GM12878 (cell line): ENCODE data around the gene DAAM1. TPM values are rescaled to one million over a fixed set of nuclear protein-coding genes. Genes with fewer than 3 reads are reported as not detected.

Experiments
- ATAC-seq: fragments of 200-7000 bp; cut with Tn5 transposase; 3 replicates; pipeline ENCODE4 v1.9.1; 2020; ENCODE audit warnings: mild to moderate bottlenecking, moderate library complexity
- BruUV-seq: library from RNA; stranded (reverse); fragments of 400-500 nt; replicated peaks from 2 replicates; lab custom pipeline; 2021; lab: Mats Ljungman, UMichigan
- CTCF ChIA-PET: fragments of 300-600 bp; sonication (Branson Sonifier 250); formaldehyde crosslinking; extraction: SDS; loops from one replicate; lab custom pipeline; 2021; ENCODE audit warnings: inconsistent platforms; lab: Yijun Ruan, JAX
- POLR2A ChIA-PET: fragments of 350-600 bp; formaldehyde crosslinking; extraction: SDS; loops from one replicate; lab custom pipeline; 2021; ENCODE audit warnings: inconsistent platforms; lab: Charles Lee
- RAD21 ChIA-PET: fragments of 300-600 bp; sonication (Branson Sonifier 250); formaldehyde crosslinking; loops from one replicate; lab custom pipeline; 2023; ENCODE audit warnings: antibody characterized with exemption; ENCODE audit not compliant: unreplicated experiment; lab: Charles Lee
- SMC1A ChIA-PET: fragments of 300-600 bp; sonication (Branson Sonifier 250); formaldehyde crosslinking; loops from one replicate; lab custom pipeline; 2023; ENCODE audit not compliant: unreplicated experiment, uncharacterized antibody; lab: Charles Lee
- DNase-seq: peaks from one replicate; pipeline ENCODE4 v3.0.0-alpha.2; 2011; ENCODE audit warnings: low read depth, low spot score
- FAIRE-seq: peaks from 3 replicates; lab custom pipeline; 2011; peaks lifted over from hg19 to GRCh38; lab: Jason Lieb, UNC
- H2AFZ ChIP-seq: 2 replicates; pipeline ENCODE4 v1.6.0; 2011; ENCODE audit warnings: low read depth, low read length, control low read depth; ENCODE audit not compliant: control insufficient read depth
- H3K27ac ChIP-seq: 2 replicates; pipeline ENCODE4 v1.5.1; 2011; ENCODE audit warnings: control low read depth; ENCODE audit not compliant: control insufficient read depth, insufficient read depth
- H3K27me3 ChIP-seq, 2 experiments: replicated peaks in 1 of 2; 2 replicates each; pipeline versions ENCODE4 v1.6.0 to v1.6.1; 2011; ENCODE audit warnings: low read length in 1 of 2; ENCODE audit not compliant: control insufficient read depth in 2 of 2, insufficient read depth in 2 of 2
- H3K36me3 ChIP-seq, 2 experiments: 2 replicates each; pipeline ENCODE4 v1.5.1; 2011; ENCODE audit warnings: low read length in 1 of 2; ENCODE audit not compliant: control insufficient read depth in 2 of 2, insufficient read depth in 2 of 2
- H3K4me1 ChIP-seq: 2 replicates; pipeline ENCODE4 v1.6.1; 2011; ENCODE audit warnings: mild to moderate bottlenecking, low read length, moderate library complexity, mixed read lengths; ENCODE audit not compliant: control insufficient read depth, insufficient read depth
- H3K4me2 ChIP-seq: 2 replicates; pipeline ENCODE4 v1.6.0; 2011; ENCODE audit warnings: control low read depth; ENCODE audit not compliant: control insufficient read depth, insufficient read depth
- H3K4me3 ChIP-seq: fragments of 200-600 bp; sonication (generic); 2 replicates; pipeline ENCODE4 v1.5.1; 2016
- H3K79me2 ChIP-seq: 2 replicates; pipeline ENCODE4 v1.6.0; 2011; ENCODE audit warnings: low read length; ENCODE audit not compliant: control insufficient read depth, insufficient read depth
- H3K9ac ChIP-seq: 2 replicates; pipeline ENCODE4 v1.8.0; 2011; ENCODE audit warnings: low read length, control low read depth, mixed read lengths; ENCODE audit not compliant: control insufficient read depth, insufficient read depth
- H3K9me3 ChIP-seq: replicated peaks from 3 replicates; pipeline ENCODE4 v1.5.1; 2011; ENCODE audit warnings: mild to moderate bottlenecking, low read length; ENCODE audit not compliant: control insufficient read depth, insufficient read depth
- H4K20me1 ChIP-seq: 2 replicates; pipeline ENCODE4 v1.6.0; 2011; ENCODE audit not compliant: control insufficient read depth, insufficient read depth
- BCL11A ChIP-seq: IDR thresholded peaks from 2 replicates; pipeline ENCODE4 v1.6.1; 2011; ENCODE audit warnings: low read depth, low read length
- BMI1 ChIP-seq: fragments of 450-650 bp; IDR thresholded peaks from 2 replicates; pipeline ENCODE4 v1.6.1; 2016; ENCODE audit warnings: mild to moderate bottlenecking, moderate library complexity, borderline replicate concordance
- CHD2 ChIP-seq: IDR thresholded peaks from 2 replicates; pipeline ENCODE4 v1.6.1; 2011; ENCODE audit warnings: low read depth, low read length, improper control_type of control experiment, borderline replicate concordance
- NFIC ChIP-seq: IDR thresholded peaks from 2 replicates; pipeline ENCODE4 v1.6.1; 2012; ENCODE audit warnings: low read depth, mild to moderate bottlenecking, inconsistent platforms, low read length, moderate library complexity
- NR2C2 ChIP-seq: IDR thresholded peaks from 2 replicates; pipeline ENCODE4 v1.6.1; 2011; ENCODE audit warnings: borderline replicate concordance, low read depth; ENCODE audit not compliant: control insufficient read depth, insufficient read length
- RAD21 ChIP-seq: IDR thresholded peaks from 2 replicates; pipeline ENCODE4 v1.6.1; 2011; ENCODE audit warnings: mild to moderate bottlenecking, low read depth, low read length, moderate library complexity; ENCODE audit not compliant: insufficient read depth
- RCOR1 ChIP-seq: conservative IDR thresholded peaks from 2 replicates; pipeline ENCODE4 v1.6.1; 2012; ENCODE audit warnings: low read depth, low read length, improper control_type of control experiment
- SPI1 ChIP-seq: IDR thresholded peaks from 2 replicates; pipeline ENCODE4 v1.6.1; 2011; ENCODE audit warnings: low read depth, mild to moderate bottlenecking, low read length, moderate library complexity, borderline replicate concordance; ENCODE audit not compliant: insufficient read depth
- ZNF207 ChIP-seq: fragments of 450-650 bp; IDR thresholded peaks from 2 replicates; pipeline ENCODE4 v1.6.1; 2014; ENCODE audit warnings: antibody characterized with exemption, mild to moderate bottlenecking, borderline replicate concordance
- WGBS: methylation state at CpG from one replicate; pipeline ENCODE4 v1.1.6; 2016; ENCODE audit warnings: low lambda C conversion rate; ENCODE audit not compliant: insufficient replicate concordance, insufficient coverage; ENCODE audit errors: missing lambda C conversion rate; 5-methylcytosine and 5-hydroxymethylcytosine counted together
- in situ Hi-C: fragments of 300-500 bp; cut with MboI; formaldehyde crosslinking; loops from 9 replicates; pipeline ENCODE4 v1.14.3; 2018; ENCODE audit warnings: mixed read lengths
- intact Hi-C: fragments of 100-400 bp; cut with micrococcal nuclease; formaldehyde crosslinking; loops from one replicate; pipeline ENCODE4 v1.14.2; 2022; ENCODE audit not compliant: unreplicated experiment
- polyA plus RNA-seq, 11 experiments: library from polyadenylated mRNA; depleted of rRNA in 4 of 11; unstranded in 6 of 11; stranded (reverse) in 5 of 11; fragments of >200 nt; fragmentation: Nextera tagmentation in 4 of 11; fragmentation: Illumina TruSeq in 1 of 11; extraction: Ambion mirVana in 4 of 11; extraction: Trizol in 1 of 11; gene quantifications; 1 replicate in 1 of 11; 2 replicates in 10 of 11; pipeline versions ENCODE4 v1.2.1 to v1.2.3, GENCODE V29; 2011 to 2016; ENCODE audit warnings: inconsistent platforms in 2 of 11, missing spikeins in 2 of 11, low read depth in 1 of 11
- total RNA-seq, 4 experiments: library from RNA; depleted of rRNA in 3 of 4; stranded (reverse); fragments of >200 nt in 3 of 4; fragmentation: Illumina TruSeq in 1 of 4; extraction: Trizol in 1 of 4; gene quantifications; 2 replicates each; pipeline versions ENCODE4 v1.2.1 to v1.2.3, GENCODE V29; 2013 to 2021
- TF ChIP-seq, protein P1 (sequence below): IDR thresholded peaks from 2 replicates; pipeline ENCODE4 v1.6.1; 2012; ENCODE audit warnings: mild to moderate bottlenecking, low read depth, low read length
- TF ChIP-seq, protein P2 (sequence below): fragments of 150-350 bp; IDR thresholded peaks from 2 replicates; pipeline ENCODE4 v1.6.1; 2016; ENCODE audit warnings: low read depth, low read length

Gene DAAM1
- total and polyA plus RNA-seq, 10 of the 15 experiments (the other 5 are each of a cell fraction or from before 2014, with no cell fraction given) = 13.8 to 32.4 (median 24.2) TPM

GRCh38 chr14:59356767-59357166 lies 168.3 kb downstream of the DAAM1 start:
- no peaks in the 10 kb centered on the region for H3K79me2 ChIP-seq
- no peaks in the 10 kb centered on the region for H3K27me3 ChIP-seq
- SMC1A ChIA-PET = no interaction called here
- ATAC-seq (peak; percentile 66), FAIRE-seq (peak; percentile 23), DNase-seq (peak; percentile 57)
- BruUV-seq = no TSS peak
- H2AFZ ChIP-seq = no peak overlapping the region
- peaks cover 50% of the 10 kb centered on the region for H3K4me1 ChIP-seq
- intact Hi-C loops (no loop called here), in situ Hi-C loops (no loop called here)
- TF ChIP-seq, protein P1, sequence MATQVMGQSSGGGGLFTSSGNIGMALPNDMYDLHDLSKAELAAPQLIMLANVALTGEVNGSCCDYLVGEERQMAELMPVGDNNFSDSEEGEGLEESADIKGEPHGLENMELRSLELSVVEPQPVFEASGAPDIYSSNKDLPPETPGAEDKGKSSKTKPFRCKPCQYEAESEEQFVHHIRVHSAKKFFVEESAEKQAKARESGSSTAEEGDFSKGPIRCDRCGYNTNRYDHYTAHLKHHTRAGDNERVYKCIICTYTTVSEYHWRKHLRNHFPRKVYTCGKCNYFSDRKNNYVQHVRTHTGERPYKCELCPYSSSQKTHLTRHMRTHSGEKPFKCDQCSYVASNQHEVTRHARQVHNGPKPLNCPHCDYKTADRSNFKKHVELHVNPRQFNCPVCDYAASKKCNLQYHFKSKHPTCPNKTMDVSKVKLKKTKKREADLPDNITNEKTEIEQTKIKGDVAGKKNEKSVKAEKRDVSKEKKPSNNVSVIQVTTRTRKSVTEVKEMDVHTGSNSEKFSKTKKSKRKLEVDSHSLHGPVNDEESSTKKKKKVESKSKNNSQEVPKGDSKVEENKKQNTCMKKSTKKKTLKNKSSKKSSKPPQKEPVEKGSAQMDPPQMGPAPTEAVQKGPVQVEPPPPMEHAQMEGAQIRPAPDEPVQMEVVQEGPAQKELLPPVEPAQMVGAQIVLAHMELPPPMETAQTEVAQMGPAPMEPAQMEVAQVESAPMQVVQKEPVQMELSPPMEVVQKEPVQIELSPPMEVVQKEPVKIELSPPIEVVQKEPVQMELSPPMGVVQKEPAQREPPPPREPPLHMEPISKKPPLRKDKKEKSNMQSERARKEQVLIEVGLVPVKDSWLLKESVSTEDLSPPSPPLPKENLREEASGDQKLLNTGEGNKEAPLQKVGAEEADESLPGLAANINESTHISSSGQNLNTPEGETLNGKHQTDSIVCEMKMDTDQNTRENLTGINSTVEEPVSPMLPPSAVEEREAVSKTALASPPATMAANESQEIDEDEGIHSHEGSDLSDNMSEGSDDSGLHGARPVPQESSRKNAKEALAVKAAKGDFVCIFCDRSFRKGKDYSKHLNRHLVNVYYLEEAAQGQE = no peak
- TF ChIP-seq RCOR1 = no peak
- TF ChIP-seq ZNF207 = no peak
- TF ChIP-seq SPI1 = 0 out of 2 replicates have a peak, but pooled peaks have one; percentile 23
- no peak for TF ChIP-seq BCL11A
- TF ChIP-seq CHD2 = no peak
- TF ChIP-seq NFIC = peak; percentile 35; the same call in 1 of the 2 replicates
- no peak for TF ChIP-seq BMI1
- no peak for TF ChIP-seq NR2C2
- TF ChIP-seq, protein P2, sequence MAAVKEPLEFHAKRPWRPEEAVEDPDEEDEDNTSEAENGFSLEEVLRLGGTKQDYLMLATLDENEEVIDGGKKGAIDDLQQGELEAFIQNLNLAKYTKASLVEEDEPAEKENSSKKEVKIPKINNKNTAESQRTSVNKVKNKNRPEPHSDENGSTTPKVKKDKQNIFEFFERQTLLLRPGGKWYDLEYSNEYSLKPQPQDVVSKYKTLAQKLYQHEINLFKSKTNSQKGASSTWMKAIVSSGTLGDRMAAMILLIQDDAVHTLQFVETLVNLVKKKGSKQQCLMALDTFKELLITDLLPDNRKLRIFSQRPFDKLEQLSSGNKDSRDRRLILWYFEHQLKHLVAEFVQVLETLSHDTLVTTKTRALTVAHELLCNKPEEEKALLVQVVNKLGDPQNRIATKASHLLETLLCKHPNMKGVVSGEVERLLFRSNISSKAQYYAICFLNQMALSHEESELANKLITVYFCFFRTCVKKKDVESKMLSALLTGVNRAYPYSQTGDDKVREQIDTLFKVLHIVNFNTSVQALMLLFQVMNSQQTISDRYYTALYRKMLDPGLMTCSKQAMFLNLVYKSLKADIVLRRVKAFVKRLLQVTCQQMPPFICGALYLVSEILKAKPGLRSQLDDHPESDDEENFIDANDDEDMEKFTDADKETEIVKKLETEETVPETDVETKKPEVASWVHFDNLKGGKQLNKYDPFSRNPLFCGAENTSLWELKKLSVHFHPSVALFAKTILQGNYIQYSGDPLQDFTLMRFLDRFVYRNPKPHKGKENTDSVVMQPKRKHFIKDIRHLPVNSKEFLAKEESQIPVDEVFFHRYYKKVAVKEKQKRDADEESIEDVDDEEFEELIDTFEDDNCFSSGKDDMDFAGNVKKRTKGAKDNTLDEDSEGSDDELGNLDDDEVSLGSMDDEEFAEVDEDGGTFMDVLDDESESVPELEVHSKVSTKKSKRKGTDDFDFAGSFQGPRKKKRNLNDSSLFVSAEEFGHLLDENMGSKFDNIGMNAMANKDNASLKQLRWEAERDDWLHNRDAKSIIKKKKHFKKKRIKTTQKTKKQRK = no peak
- TF ChIP-seq RAD21 = no peak
- WGBS = 20% methylated on average over 3 of the region's 3 CpGs
- peaks cover 0 to 5% of the 10 kb centered on the region in 2 experiments; a peak in 1 of 4 replicates for H3K36me3 ChIP-seq
- CTCF ChIA-PET = no interaction called here
- RAD21 ChIA-PET = interaction anchor here (2.0 kb wide), 1 partner anchor 81 kb away, joined by 5 read pairs; no protein-coding TSS in a partner anchor
- H3K9me3 ChIP-seq = no peaks in the 10 kb centered on the region
- H3K4me3 ChIP-seq = no peak overlapping the region
- no peak overlapping the region for H3K27ac ChIP-seq
- no peaks in the 10 kb centered on the region for H4K20me1 ChIP-seq
- POLR2A ChIA-PET = interaction anchor here (0.7 kb wide), 1 partner anchor 9 kb away, joined by 3 read pairs; no protein-coding TSS in a partner anchor
- H3K4me2 ChIP-seq = peak overlapping the region; percentile 59
- H3K9ac ChIP-seq = no peak overlapping the region
